Tibial nerve (tissue), 4 donors: ENCODE data around the gene SNX24. TPM values are rescaled to one million over a fixed set of nuclear protein-coding genes. Genes with fewer than 3 reads are reported as not detected.

Experiments used
- DNase-seq, 2 donors: peaks; one replicate each; pipeline ENCODE4 v3.0.0-alpha.2; 2019; ENCODE audit warnings: low spot score in 2 of 2
- H3K27ac ChIP-seq, 4 donors: fragments of 200-600 bp; sonication (generic) in 3 of 4; one replicate each; pipeline ENCODE4 v1.5.1; 2017 to 2019; ENCODE audit warnings: mild to moderate bottlenecking in 1 of 4
- H3K27me3 ChIP-seq, 2 donors: fragments of 200-600 bp; sonication (generic) in 1 of 2; one replicate each; pipeline versions ENCODE4 v1.5.1 to v1.6.0; 2017 to 2019
- H3K36me3 ChIP-seq, 3 donors: fragments of 200-600 bp; sonication (generic); one replicate each; pipeline ENCODE4 v1.5.1; 2018 to 2019
- H3K4me1 ChIP-seq, 4 donors: fragments of 200-600 bp; sonication (generic) in 3 of 4; one replicate each; pipeline ENCODE4 v1.5.1; 2017 to 2019
- H3K4me3 ChIP-seq, 4 donors: fragments of 200-600 bp; sonication (generic) in 3 of 4; one replicate each; pipeline ENCODE4 v1.5.1; 2017 to 2019; ENCODE audit warnings: mild to moderate bottlenecking in 1 of 4, moderate library complexity in 1 of 4
- H3K9me3 ChIP-seq, 4 donors: fragments of 200-600 bp; sonication (generic) in 3 of 4; one replicate each; pipeline ENCODE4 v1.5.1; 2017 to 2019
- EP300 ChIP-seq, 2 donors: sonication (generic); formaldehyde crosslinking; IDR thresholded peaks; one replicate each; pipeline ENCODE4 v1.6.1; 2017; ENCODE audit warnings: antibody characterized with exemption in 2 of 2, mild to moderate bottlenecking in 1 of 2
- POLR2A ChIP-seq, 2 donors: fragments of 450-650 bp; IDR thresholded peaks; one replicate each; pipeline ENCODE4 v1.6.1; 2017; ENCODE audit warnings: antibody characterized with exemption in 2 of 2, mild to moderate bottlenecking in 2 of 2, moderate library complexity in 2 of 2
- WGBS, 2 donors: methylation state at CpG; one replicate each; pipeline ENCODE4 v1.1.5; 2018; 5-methylcytosine and 5-hydroxymethylcytosine counted together
- total RNA-seq, 4 donors: library from RNA; depleted of rRNA; stranded (reverse); fragments of >200 nt; gene quantifications; one replicate each; pipeline ENCODE4 v1.1.0, GENCODE V29; 2016
- TF ChIP-seq, protein P1 (sequence below), 5 experiments: fragments of 200-600 bp in 3 of 5; fragments of 450-650 bp in 2 of 5; sonication (generic) in 3 of 5; IDR thresholded peaks; one replicate each; pipeline ENCODE4 v1.5.1; 2016 to 2019; ENCODE audit warnings: antibody characterized with exemption in 5 of 5, mild to moderate bottlenecking in 3 of 5, moderate library complexity in 2 of 5

SNX24 gene
- total RNA-seq, 4 donors from 2014 or later: 32.0 to 69.5 (median 51.1) TPM

- WGBS, 2 donors: 89 to 90% methylated on average over 2 of the region's 2 CpGs
- peaks cover 0 to 6% (median 0%) of the 10 kb centered on the region in 3 donors for H3K36me3 ChIP-seq
- no peaks in the 10 kb centered on the region for H3K27me3 ChIP-seq
- H3K27ac ChIP-seq: no peak overlapping the region
- DNase-seq: no peak
- no peak overlapping the region for H3K4me3 ChIP-seq
- TF ChIP-seq POLR2A (IDR thresholded peaks at IDR 0.05): no peak
- no peaks in the 10 kb centered on the region for H3K4me1 ChIP-seq
- H3K9me3 ChIP-seq: no peaks in the 10 kb centered on the region
Measured at GRCh38 chr5:122985954-122986721, 140.7 kb downstream of the SNX24 start.

GRCh38 chr5:122996091-122996490, 150.7 kb downstream of the SNX24 start:
- WGBS, 2 donors: 61 to 70% methylated on average over 3 of the region's 3 CpGs
- no peaks in the 10 kb centered on the region for H3K27me3 ChIP-seq
- H3K9me3 ChIP-seq: no peaks in the 10 kb centered on the region
- H3K36me3 ChIP-seq: peaks cover 0 to 7% (median 0%) of the 10 kb centered on the region in 3 donors
- TF ChIP-seq EP300 (IDR thresholded peaks at IDR 0.05) (no peak), POLR2A (IDR thresholded peaks at IDR 0.05) (no peak)
- TF ChIP-seq, protein P1, sequence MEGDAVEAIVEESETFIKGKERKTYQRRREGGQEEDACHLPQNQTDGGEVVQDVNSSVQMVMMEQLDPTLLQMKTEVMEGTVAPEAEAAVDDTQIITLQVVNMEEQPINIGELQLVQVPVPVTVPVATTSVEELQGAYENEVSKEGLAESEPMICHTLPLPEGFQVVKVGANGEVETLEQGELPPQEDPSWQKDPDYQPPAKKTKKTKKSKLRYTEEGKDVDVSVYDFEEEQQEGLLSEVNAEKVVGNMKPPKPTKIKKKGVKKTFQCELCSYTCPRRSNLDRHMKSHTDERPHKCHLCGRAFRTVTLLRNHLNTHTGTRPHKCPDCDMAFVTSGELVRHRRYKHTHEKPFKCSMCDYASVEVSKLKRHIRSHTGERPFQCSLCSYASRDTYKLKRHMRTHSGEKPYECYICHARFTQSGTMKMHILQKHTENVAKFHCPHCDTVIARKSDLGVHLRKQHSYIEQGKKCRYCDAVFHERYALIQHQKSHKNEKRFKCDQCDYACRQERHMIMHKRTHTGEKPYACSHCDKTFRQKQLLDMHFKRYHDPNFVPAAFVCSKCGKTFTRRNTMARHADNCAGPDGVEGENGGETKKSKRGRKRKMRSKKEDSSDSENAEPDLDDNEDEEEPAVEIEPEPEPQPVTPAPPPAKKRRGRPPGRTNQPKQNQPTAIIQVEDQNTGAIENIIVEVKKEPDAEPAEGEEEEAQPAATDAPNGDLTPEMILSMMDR (IDR thresholded peaks at IDR 0.05): no peak
- H3K4me3 ChIP-seq: no peak overlapping the region
- no peak for DNase-seq
- no peak overlapping the region for H3K27ac ChIP-seq
- H3K4me1 ChIP-seq: no peaks in the 10 kb centered on the region

- Histone ChIP-seq H3K4me1 (no peaks in the 10 kb centered on the region), H3K36me3 (peaks cover 0 to 17% (median 0%) of the 10 kb centered on the region in 3 donors), H3K4me3 (no peak overlapping the region), H3K27ac (no peak overlapping the region), H3K9me3 (no peaks in the 10 kb centered on the region), H3K27me3 (no peaks in the 10 kb centered on the region)
- TF ChIP-seq POLR2A (IDR thresholded peaks at IDR 0.05): no peak
- no peak for TF ChIP-seq EP300 (IDR thresholded peaks at IDR 0.05)
- TF ChIP-seq, protein P1 (IDR thresholded peaks at IDR 0.05): no peak
- WGBS, 2 donors: 59 to 74% methylated on average over 7 of the region's 7 CpGs
- no peak for DNase-seq
Measured at GRCh38 chr5:122997294-122997693, 151.9 kb downstream of the SNX24 start.

DNA sequence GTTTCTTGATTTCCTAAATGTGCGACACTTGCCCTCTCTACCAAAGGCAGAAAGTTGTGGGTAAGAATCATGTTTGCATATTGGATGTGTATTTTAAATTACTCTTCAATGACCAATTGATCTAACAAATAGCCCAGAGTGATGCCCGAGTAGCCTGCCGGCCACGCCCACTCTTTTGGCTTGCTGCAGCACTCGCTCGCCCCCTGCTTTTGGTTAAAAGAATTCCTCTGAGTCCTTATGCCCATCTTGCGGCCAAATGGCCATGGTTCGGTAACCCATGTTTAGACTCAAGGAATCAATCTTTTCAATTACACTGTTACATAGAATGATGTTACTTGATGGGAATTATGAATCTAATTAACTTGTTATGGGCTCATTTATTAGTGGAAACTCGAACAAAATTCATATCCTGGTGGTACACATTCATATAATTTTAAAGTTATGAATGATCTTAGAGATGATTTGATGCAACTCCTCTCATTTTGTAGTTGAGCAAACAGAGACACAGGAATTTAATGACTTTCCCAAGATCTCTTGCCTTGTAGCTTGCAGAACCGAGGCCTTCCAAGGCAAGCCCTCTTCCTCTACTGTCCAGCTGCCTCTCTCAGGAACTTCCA, 154.6 kb downstream of the SNX24 start:
- Histone ChIP-seq H3K9me3 (no peaks in the 10 kb centered on the region), H3K27ac (no peak overlapping the region), H3K36me3 (peaks cover 0 to 42% (median 0%) of the 10 kb centered on the region in 3 donors), H3K4me1 (no peaks in the 10 kb centered on the region), H3K4me3 (no peak overlapping the region), H3K27me3 (no peaks in the 10 kb centered on the region)
- 50 to 55% methylated on average over 10 of the region's 10 CpGs for WGBS, 2 donors
- TF ChIP-seq POLR2A (IDR thresholded peaks at IDR 0.05): no peak
- TF ChIP-seq, protein P1 (IDR thresholded peaks at IDR 0.05): peak; percentile 33 to 61 (median 48)
- DNase-seq: peak in 1 of 2 donors; percentile 11

- H3K4me1 ChIP-seq: no peaks in the 10 kb centered on the region
- no peak for DNase-seq
- no peaks in the 10 kb centered on the region for H3K9me3 ChIP-seq
- TF ChIP-seq POLR2A (IDR thresholded peaks at IDR 0.05) (no peak), EP300 (IDR thresholded peaks at IDR 0.05) (no peak)
- TF ChIP-seq, protein P1 (IDR thresholded peaks at IDR 0.05): no peak
- no peaks in the 10 kb centered on the region for H3K27me3 ChIP-seq
- H3K36me3 ChIP-seq: peaks cover 0 to 48% (median 0%) of the 10 kb centered on the region in 3 donors
- H3K27ac ChIP-seq: no peak overlapping the region
- WGBS, 2 donors: 92 to 100% methylated on average over 1 of the region's 1 CpG
- no peak overlapping the region for H3K4me3 ChIP-seq
Measured at GRCh38 chr5:123000731-123001130, 155.3 kb downstream of the SNX24 start.
